A549 (cell line): Measurements from ENCODE around the gene HTRA1.

Experiments used
- CEBPB ChIP-seq, 2 experiments: fragments of >200 bp in 1 of 2; sonication (Bioruptor Twin) in 1 of 2; formaldehyde crosslinking in 1 of 2; IDR thresholded peaks; 2 replicates each; pipeline ENCODE4 v1.6.1; 2012 to 2016
- EHMT2 ChIP-seq: fragments of 200-600 bp; sonication (generic); IDR thresholded peaks from 2 replicates; pipeline ENCODE4 v1.6.1; 2016; ENCODE audit warnings: antibody characterized with exemption, low read depth, mild to moderate bottlenecking, moderate library complexity
- EP300 ChIP-seq, 2 experiments: fragments of >200 bp; sonication (Bioruptor Twin); formaldehyde crosslinking; IDR thresholded peaks; 2 replicates in 1 of 2; 3 replicates in 1 of 2; pipeline ENCODE4 v1.6.1; 2016 to 2017
- FOSL2 ChIP-seq, 2 experiments: fragments of 450-650 bp in 1 of 2; fragments of >200 bp in 1 of 2; sonication (Bioruptor Twin) in 1 of 2; formaldehyde crosslinking; IDR thresholded peaks; 2 replicates each; pipeline versions ENCODE4 v1.5.0 to v1.6.1; 2016 to 2020; ENCODE audit warnings: mild to moderate bottlenecking in 1 of 2, moderate library complexity in 1 of 2
- POLR2A ChIP-seq: IDR thresholded peaks from 2 replicates; pipeline ENCODE4 v1.6.1; 2012; ENCODE audit warnings: mild to moderate bottlenecking, low read length
- RFX5 ChIP-seq: fragments of 450-650 bp; IDR thresholded peaks from 2 replicates; pipeline ENCODE4 v1.7.1; 2014; ENCODE audit warnings: antibody characterized with exemption, mild to moderate bottlenecking, moderate library complexity
- SREBF2 ChIP-seq: fragments of 450-650 bp; IDR thresholded peaks from 2 replicates; pipeline ENCODE4 v1.6.1; 2014; ENCODE audit warnings: mild to moderate bottlenecking, moderate library complexity
- ZSCAN20 ChIP-seq: fragments of 250-450 bp; sonication (Bioruptor Pico); IDR thresholded peaks from 2 replicates; pipeline ENCODE4 v1.8.0; 2022; ENCODE audit warnings: mild to moderate bottlenecking, moderate library complexity
- TF ChIP-seq, protein P1 (sequence below): fragments of >200 bp; sonication (Bioruptor Twin); formaldehyde crosslinking; IDR thresholded peaks from 3 replicates; pipeline ENCODE4 v1.5.1; 2016
- TF ChIP-seq, protein P2 (sequence below): IDR thresholded peaks from 2 replicates; pipeline ENCODE4 v1.6.1; 2012
- TF ChIP-seq, protein P3 (sequence below): fragments of 200-600 bp; sonication (generic); IDR thresholded peaks from 2 replicates; pipeline ENCODE4 v1.6.1; 2016; ENCODE audit warnings: antibody characterized with exemption, mild to moderate bottlenecking, moderate library complexity

DNA sequence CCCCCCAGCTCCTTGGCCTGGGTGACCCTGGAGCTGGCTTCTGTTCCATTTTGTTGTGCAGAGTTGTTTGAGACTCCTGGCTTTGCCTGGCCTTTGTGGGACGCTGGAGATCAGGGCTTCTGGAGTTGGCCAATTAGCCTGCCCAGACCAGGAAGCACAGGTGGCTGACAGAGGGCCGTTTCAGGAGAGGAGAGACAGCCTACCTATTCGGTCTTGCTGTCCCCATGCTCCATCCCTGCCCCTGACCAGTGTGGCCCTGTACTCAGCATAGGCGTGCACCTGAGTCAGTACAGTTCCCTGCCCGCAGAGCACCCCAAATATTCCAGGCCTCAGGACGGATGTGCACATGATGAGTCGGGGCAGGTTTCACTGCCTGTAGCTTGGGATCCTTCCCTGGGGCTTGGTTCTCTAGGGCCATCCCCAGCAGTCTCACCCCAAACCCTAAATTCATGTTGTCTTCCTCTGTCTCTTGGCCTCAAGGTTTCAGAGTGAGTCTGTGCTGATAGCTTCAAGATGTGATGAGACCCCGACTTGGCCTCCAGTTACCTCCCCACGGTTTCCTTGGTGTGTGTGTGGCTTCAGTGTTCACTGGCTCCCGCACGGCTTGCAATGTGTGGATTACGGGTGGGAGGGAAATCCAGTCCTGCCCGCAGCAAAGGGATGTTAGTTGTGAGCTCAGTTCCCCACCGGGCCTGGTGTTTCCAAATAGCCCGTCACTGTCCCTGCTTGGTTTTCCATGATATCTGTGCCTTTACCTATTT lies 44.7 kb downstream of the HTRA1 start:
- TF ChIP-seq, protein P1, sequence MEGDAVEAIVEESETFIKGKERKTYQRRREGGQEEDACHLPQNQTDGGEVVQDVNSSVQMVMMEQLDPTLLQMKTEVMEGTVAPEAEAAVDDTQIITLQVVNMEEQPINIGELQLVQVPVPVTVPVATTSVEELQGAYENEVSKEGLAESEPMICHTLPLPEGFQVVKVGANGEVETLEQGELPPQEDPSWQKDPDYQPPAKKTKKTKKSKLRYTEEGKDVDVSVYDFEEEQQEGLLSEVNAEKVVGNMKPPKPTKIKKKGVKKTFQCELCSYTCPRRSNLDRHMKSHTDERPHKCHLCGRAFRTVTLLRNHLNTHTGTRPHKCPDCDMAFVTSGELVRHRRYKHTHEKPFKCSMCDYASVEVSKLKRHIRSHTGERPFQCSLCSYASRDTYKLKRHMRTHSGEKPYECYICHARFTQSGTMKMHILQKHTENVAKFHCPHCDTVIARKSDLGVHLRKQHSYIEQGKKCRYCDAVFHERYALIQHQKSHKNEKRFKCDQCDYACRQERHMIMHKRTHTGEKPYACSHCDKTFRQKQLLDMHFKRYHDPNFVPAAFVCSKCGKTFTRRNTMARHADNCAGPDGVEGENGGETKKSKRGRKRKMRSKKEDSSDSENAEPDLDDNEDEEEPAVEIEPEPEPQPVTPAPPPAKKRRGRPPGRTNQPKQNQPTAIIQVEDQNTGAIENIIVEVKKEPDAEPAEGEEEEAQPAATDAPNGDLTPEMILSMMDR = no peak
- TF ChIP-seq, protein P2, sequence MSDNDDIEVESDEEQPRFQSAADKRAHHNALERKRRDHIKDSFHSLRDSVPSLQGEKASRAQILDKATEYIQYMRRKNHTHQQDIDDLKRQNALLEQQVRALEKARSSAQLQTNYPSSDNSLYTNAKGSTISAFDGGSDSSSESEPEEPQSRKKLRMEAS = no peak
- no peak for TF ChIP-seq EP300 (IDR thresholded peaks at IDR 0.05)
- no peak for TF ChIP-seq POLR2A
- TF ChIP-seq RFX5 = no peak
- TF ChIP-seq CEBPB (IDR thresholded peaks at IDR 0.05) = no peak
- no peak for TF ChIP-seq FOSL2 (IDR thresholded peaks at IDR 0.05)
- no peak for TF ChIP-seq FOSL2 (CRISPR knock-in tag; IDR thresholded peaks at IDR 0.05)
- no peak for TF ChIP-seq SREBF2
- no peak for TF ChIP-seq ZSCAN20 (CRISPR knock-in tag)
- TF ChIP-seq, protein P3, sequence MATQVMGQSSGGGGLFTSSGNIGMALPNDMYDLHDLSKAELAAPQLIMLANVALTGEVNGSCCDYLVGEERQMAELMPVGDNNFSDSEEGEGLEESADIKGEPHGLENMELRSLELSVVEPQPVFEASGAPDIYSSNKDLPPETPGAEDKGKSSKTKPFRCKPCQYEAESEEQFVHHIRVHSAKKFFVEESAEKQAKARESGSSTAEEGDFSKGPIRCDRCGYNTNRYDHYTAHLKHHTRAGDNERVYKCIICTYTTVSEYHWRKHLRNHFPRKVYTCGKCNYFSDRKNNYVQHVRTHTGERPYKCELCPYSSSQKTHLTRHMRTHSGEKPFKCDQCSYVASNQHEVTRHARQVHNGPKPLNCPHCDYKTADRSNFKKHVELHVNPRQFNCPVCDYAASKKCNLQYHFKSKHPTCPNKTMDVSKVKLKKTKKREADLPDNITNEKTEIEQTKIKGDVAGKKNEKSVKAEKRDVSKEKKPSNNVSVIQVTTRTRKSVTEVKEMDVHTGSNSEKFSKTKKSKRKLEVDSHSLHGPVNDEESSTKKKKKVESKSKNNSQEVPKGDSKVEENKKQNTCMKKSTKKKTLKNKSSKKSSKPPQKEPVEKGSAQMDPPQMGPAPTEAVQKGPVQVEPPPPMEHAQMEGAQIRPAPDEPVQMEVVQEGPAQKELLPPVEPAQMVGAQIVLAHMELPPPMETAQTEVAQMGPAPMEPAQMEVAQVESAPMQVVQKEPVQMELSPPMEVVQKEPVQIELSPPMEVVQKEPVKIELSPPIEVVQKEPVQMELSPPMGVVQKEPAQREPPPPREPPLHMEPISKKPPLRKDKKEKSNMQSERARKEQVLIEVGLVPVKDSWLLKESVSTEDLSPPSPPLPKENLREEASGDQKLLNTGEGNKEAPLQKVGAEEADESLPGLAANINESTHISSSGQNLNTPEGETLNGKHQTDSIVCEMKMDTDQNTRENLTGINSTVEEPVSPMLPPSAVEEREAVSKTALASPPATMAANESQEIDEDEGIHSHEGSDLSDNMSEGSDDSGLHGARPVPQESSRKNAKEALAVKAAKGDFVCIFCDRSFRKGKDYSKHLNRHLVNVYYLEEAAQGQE = no peak
- no peak for TF ChIP-seq EHMT2
